Type B pancreatic cell (in vitro differentiated cells): Measurements from ENCODE around the gene KRTAP5-3. TPM values are rescaled to one million over a fixed set of nuclear protein-coding genes. Genes with fewer than 3 reads are reported as not detected.
"Not testable (repeated sequence)": the region's sequence is repeated elsewhere in the genome, so short reads cannot be mapped to it uniquely, and the experiment has no call there.

ENCODE experiments used
- DNase-seq: peaks from one replicate; pipeline ENCODE4 v3.0.0; 2021; ENCODE audit warnings: mixed read lengths; ENCODE audit not compliant: unreplicated experiment; ENCODE audit errors: extremely low spot score
- H3K27ac Mint-ChIP-seq: 2 replicates; pipeline ENCODE4 v1.8.0; 2021; ENCODE audit warnings: mild to moderate bottlenecking, mixed read lengths
- H3K27me3 Mint-ChIP-seq: 2 replicates; pipeline ENCODE4 v1.8.0; 2021; ENCODE audit warnings: mixed read lengths
- H3K36me3 Mint-ChIP-seq: 2 replicates; pipeline ENCODE4 v1.8.0; 2021; ENCODE audit warnings: mixed read lengths
- H3K4me1 Mint-ChIP-seq: one replicate; pipeline ENCODE4 v1.8.0; 2021; ENCODE audit warnings: mixed read lengths; ENCODE audit not compliant: unreplicated experiment
- H3K4me3 Mint-ChIP-seq: 2 replicates; pipeline ENCODE4 v1.8.0; 2021; ENCODE audit warnings: mild to moderate bottlenecking, mixed read lengths
- H3K9me3 Mint-ChIP-seq: 2 replicates; pipeline ENCODE4 v1.8.0; 2021; ENCODE audit warnings: mixed read lengths
- total RNA-seq: library from RNA; stranded (reverse); gene quantifications from 2 replicates; pipeline ENCODE4 v1.2.1, GENCODE V29; 2021; ENCODE audit warnings: low replicate concordance
- TF ChIP-seq, protein P1 (sequence below): fragments of 200-600 bp; sonication (generic); conservative IDR thresholded peaks from 2 replicates; pipeline ENCODE4 v1.5.0; 2021; ENCODE audit warnings: antibody characterized with exemption, mild to moderate bottlenecking

The KRTAP5-3 gene
- total RNA-seq, 1 donor from 2014 or later, result not detected

DNA sequence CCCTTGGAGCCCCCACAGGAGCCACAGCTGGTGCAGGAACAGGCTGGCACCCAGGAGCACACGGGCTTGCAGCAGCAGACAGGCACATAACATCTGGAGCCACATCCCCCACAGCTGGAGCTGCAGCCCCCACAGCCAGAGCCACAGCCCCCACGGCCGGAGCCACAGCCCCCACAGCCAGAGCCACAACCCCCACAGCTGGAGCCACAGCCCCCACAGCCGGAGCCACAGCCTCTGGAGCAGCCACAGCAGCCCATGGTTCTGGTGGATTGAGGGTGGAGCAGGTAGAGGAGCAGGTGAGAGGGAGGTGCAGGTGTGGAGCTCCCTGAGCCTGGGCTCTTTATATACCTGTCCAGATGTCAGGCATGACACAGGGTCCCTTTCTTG lies 10.3 kb downstream of the KRTAP5-3 start, which contains the start of gene KRTAP5-2:
Gene KRTAP5-2 (minus strand): TSS at position 301 of the 387 bp plus-strand sequence. CDS start 44 bp downstream, at position 257.
- Mint-ChIP-seq H3K27ac (no peak within 1 kb of the TSS), H3K27me3 (peaks cover 79% of the 10 kb centered on the region), H3K4me1 (no peaks in the 10 kb centered on the region), H3K4me3 (no peak within 1 kb of the TSS), H3K36me3 (no peaks in the 10 kb centered on the region), H3K9me3 (no peaks in the 10 kb centered on the region)
- TF ChIP-seq, protein P1, sequence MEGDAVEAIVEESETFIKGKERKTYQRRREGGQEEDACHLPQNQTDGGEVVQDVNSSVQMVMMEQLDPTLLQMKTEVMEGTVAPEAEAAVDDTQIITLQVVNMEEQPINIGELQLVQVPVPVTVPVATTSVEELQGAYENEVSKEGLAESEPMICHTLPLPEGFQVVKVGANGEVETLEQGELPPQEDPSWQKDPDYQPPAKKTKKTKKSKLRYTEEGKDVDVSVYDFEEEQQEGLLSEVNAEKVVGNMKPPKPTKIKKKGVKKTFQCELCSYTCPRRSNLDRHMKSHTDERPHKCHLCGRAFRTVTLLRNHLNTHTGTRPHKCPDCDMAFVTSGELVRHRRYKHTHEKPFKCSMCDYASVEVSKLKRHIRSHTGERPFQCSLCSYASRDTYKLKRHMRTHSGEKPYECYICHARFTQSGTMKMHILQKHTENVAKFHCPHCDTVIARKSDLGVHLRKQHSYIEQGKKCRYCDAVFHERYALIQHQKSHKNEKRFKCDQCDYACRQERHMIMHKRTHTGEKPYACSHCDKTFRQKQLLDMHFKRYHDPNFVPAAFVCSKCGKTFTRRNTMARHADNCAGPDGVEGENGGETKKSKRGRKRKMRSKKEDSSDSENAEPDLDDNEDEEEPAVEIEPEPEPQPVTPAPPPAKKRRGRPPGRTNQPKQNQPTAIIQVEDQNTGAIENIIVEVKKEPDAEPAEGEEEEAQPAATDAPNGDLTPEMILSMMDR, result no peak
- DNase-seq, result no peak

DNA sequence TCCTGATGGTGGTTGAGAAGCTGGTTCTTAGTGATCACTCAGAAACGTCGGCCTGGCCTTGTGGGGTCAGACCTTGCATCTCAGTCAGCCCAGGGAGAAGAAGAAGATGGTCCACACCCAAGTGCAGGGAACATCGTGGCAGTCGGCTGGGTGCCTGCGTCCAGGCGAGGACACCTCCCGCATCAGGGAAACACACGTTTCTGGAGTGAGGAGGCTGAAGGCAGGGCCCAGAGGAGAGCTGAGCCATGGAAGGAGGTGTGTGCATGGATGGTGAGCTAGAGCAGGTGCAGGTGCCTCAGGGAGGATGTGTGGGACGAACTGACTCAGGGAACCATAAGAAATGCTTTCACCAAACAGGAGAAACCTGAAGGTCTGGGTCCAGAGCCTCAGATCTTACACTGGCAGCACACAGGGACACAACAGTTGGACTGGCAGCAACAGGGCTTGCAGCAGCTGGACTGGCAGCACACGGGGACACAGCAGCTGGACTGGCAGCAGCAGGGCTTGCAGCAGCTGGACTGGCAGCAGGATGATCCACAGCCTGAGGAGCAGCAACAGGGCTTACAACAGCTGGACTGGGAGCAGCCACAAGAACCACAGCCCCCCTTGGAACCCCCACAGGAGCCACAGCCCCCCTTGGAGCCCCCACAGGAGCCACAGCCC lies 10.8 kb downstream of the KRTAP5-3 start:
- Mint-ChIP-seq H3K4me1 (no peaks in the 10 kb centered on the region), H3K4me3 (no peak overlapping the region), H3K36me3 (no peaks in the 10 kb centered on the region), H3K27me3 (peaks cover 81% of the 10 kb centered on the region), H3K27ac (no peak overlapping the region), H3K9me3 (no peaks in the 10 kb centered on the region)
- TF ChIP-seq, protein P1, result no peak
- no peak for DNase-seq

DNA sequence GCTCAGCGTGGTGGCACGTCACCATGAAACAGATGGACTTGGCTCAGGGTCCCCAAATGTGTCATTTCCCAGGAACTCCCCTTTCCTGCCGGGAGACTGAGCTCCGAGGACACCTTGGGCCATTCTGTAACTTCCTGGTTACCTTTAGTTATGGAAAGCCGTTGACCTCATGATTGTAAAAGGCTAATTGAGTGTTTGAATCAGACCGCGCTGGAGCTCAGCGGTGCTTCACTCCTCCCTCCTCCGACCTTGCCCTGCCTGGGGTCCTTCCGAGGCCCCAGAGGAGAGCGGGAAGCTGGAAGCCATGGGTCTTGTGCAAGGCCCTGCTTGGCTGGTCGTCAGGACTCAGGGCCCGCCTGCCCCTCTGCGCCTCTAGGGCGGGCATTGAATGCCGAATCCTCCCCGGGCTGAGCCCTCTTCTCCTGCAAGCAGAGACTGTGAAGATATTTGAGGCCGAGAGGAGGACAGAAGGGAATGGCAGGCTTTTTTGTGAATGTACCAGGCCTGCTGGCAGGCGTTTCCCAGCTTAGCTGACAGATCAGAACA lies 11.6 kb downstream of the KRTAP5-3 start:
- not testable (repeated sequence) for H3K9me3 Mint-ChIP-seq, H3K36me3 Mint-ChIP-seq, H3K27ac Mint-ChIP-seq, H3K4me3 Mint-ChIP-seq, H3K4me1 Mint-ChIP-seq, DNase-seq
- peaks cover 76% of the 10 kb centered on the region for H3K27me3 Mint-ChIP-seq

DNA sequence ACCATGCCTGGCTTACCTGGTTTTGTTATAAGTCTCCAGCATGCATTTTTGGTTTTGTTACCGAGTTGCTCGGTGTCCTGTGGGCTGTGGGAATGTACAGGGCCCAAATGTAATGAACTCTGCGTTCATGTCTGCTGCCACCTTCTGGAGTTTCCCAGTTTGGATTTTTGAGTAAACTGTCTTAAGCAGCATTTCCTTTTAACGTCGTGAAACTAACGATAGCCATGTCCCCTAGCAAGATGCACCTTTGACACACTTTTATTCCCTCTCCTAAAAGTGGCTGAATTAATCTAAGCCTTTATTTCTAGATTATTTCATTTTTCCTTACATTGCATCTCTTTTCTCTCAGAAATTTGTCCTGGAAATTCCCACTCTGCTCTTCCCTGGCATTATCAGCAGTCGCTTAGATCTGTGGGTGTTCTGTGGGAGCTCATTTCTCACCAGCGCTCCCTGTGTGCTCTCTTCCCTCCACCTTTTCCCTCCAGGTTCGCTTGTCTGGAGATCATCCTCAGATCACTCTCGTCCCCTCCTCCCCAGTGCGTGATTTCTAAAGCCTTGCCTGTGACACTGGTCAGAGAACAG lies 12.2 kb downstream of the KRTAP5-3 start:
- not testable (repeated sequence) for H3K4me1 Mint-ChIP-seq, H3K9me3 Mint-ChIP-seq, H3K36me3 Mint-ChIP-seq, DNase-seq, H3K4me3 Mint-ChIP-seq, H3K27ac Mint-ChIP-seq
- H3K27me3 Mint-ChIP-seq, result peaks cover 73% of the 10 kb centered on the region

DNA sequence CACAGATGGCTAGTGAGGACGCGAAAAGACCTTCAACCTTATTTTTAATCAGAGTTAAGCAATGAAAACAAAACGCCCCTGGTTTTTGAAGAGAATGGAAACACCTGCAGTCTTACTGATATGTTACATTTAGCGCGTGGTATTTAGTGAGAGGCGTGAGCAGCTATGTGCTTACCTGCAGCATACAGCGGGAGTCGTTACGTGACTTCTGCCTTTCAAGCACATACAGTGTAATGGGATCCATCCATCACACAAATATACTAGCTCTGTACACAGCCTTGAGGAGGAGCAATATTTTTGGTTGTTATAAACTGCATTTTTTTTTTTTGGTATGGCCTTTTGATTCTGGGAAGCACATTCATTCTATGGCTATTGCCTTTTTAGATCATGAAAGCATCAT lies 15.6 kb downstream of the KRTAP5-3 start:
- DNase-seq, result no peak
- Mint-ChIP-seq H3K27ac (no peak overlapping the region), H3K4me3 (no peak overlapping the region), H3K9me3 (no peaks in the 10 kb centered on the region), H3K36me3 (no peaks in the 10 kb centered on the region), H3K27me3 (peaks cover 63% of the 10 kb centered on the region), H3K4me1 (no peaks in the 10 kb centered on the region)
- TF ChIP-seq, protein P1, result no peak

DNA sequence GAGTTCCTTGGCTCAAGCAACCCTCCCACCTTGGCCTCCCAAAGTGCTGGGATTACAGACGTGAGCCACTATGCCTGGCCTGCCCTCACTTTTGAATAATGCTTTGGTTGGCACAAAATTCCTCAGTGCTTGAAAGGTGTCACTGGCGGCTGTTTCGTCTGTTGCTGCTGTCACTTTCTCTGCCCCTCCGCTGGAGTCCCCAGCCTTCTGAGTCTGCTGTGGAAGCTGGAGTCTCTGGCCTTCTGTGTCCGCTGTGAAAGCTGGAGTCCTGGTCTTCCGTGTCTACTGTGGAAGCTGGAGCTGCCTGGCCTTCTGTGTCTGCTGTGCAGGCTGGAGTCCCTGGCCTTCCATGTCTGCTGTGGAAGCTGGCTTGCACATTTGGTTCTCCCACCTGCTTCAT lies 18.3 kb downstream of the KRTAP5-3 start:
- Mint-ChIP-seq H3K27ac (no peak overlapping the region), H3K36me3 (no peaks in the 10 kb centered on the region), H3K4me3 (no peak overlapping the region), H3K9me3 (no peaks in the 10 kb centered on the region), H3K4me1 (no peaks in the 10 kb centered on the region), H3K27me3 (peaks cover 40% of the 10 kb centered on the region)
- TF ChIP-seq, protein P1, result no peak
- no peak for DNase-seq

DNA sequence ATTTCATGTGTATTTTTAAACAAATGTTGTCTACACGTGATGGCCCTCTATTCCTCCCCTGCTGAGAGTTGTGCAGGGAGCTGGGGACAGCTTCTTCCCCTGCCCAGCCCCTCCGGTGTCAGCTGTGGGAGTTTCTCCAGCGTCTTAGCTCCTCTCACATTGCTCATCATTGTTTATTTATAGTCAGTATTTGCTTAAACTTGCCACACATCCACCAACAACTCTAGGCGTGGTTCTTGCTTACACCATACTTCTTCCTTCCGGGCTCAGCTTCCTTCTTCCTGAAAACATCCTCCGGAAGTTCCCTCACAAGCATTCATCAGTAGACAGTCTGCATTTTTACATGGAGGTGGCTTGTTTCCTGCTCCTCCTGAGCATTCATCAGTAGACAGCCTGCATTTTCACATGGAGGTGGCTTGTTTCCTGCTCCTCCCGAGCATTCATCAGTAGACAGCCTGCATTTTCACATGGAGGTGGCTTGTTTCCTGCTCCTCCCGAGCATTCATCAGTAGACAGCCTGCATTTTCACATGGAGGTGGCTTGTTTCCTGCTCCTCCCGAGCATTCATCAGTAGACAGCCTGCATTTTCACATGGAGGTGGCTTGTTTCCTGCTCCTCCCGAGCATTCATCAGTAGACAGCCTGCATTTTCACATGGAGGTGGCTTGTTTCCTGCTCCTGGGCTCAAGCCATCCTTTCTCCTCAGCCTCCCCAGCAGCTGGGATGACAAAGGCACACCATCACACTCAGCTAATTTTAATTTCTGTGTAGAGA lies 18.9 kb downstream of the KRTAP5-3 start:
- H3K4me1 Mint-ChIP-seq, H3K9me3 Mint-ChIP-seq: not testable (repeated sequence)
- H3K27ac Mint-ChIP-seq, result peak overlapping the region; percentile 29

More for the DNA sequence above, 18.9 kb downstream of the KRTAP5-3 start:
- not testable (repeated sequence) for H3K36me3 Mint-ChIP-seq, H3K4me3 Mint-ChIP-seq, DNase-seq
- peaks cover 33% of the 10 kb centered on the region for H3K27me3 Mint-ChIP-seq
